NB4 (cell line): ENCODE measurements around the gene GBA3.

Experiments
- DNase-seq: peaks from one replicate; pipeline ENCODE4 v3.0.0; 2010; ENCODE audit warnings: low read depth
- H3K4me3 ChIP-seq: one replicate; pipeline ENCODE4 v1.5.1; 2011; ENCODE audit warnings: mild to moderate bottlenecking, low read depth, low read length, moderate library complexity
- MAX ChIP-seq: IDR thresholded peaks from 2 replicates; pipeline ENCODE4 v1.6.1; 2011; ENCODE audit warnings: low read depth, low read length
- MYC ChIP-seq: IDR thresholded peaks from 2 replicates; pipeline ENCODE4 v1.6.1; 2011; ENCODE audit warnings: low read depth, low read length
- POLR2A ChIP-seq: IDR thresholded peaks from 2 replicates; pipeline ENCODE4 v1.6.1; 2011; ENCODE audit warnings: mild to moderate bottlenecking; ENCODE audit not compliant: insufficient read length; ENCODE audit errors: extremely low read depth
- TF ChIP-seq, protein P1 (sequence below): IDR thresholded peaks from one replicate; pipeline ENCODE4 v1.5.1; 2012; ENCODE audit warnings: low read depth, low read length

The GBA3 gene

GRCh38 chr4:22814906-22815305, 122.2 kb downstream of the GBA3 start:
- DNase-seq = no peak
- TF ChIP-seq POLR2A (no peak), MAX (no peak)

GRCh38 chr4:22824091-22824490, 131.4 kb downstream of the GBA3 start:
- TF ChIP-seq MAX (no peak), MYC (no peak), POLR2A (no peak)
- TF ChIP-seq, protein P1, sequence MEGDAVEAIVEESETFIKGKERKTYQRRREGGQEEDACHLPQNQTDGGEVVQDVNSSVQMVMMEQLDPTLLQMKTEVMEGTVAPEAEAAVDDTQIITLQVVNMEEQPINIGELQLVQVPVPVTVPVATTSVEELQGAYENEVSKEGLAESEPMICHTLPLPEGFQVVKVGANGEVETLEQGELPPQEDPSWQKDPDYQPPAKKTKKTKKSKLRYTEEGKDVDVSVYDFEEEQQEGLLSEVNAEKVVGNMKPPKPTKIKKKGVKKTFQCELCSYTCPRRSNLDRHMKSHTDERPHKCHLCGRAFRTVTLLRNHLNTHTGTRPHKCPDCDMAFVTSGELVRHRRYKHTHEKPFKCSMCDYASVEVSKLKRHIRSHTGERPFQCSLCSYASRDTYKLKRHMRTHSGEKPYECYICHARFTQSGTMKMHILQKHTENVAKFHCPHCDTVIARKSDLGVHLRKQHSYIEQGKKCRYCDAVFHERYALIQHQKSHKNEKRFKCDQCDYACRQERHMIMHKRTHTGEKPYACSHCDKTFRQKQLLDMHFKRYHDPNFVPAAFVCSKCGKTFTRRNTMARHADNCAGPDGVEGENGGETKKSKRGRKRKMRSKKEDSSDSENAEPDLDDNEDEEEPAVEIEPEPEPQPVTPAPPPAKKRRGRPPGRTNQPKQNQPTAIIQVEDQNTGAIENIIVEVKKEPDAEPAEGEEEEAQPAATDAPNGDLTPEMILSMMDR = no peak

More at GRCh38 chr4:22814906-22815305, 122.2 kb downstream of the GBA3 start:
- no peak overlapping the region for H3K4me3 ChIP-seq

DNA sequence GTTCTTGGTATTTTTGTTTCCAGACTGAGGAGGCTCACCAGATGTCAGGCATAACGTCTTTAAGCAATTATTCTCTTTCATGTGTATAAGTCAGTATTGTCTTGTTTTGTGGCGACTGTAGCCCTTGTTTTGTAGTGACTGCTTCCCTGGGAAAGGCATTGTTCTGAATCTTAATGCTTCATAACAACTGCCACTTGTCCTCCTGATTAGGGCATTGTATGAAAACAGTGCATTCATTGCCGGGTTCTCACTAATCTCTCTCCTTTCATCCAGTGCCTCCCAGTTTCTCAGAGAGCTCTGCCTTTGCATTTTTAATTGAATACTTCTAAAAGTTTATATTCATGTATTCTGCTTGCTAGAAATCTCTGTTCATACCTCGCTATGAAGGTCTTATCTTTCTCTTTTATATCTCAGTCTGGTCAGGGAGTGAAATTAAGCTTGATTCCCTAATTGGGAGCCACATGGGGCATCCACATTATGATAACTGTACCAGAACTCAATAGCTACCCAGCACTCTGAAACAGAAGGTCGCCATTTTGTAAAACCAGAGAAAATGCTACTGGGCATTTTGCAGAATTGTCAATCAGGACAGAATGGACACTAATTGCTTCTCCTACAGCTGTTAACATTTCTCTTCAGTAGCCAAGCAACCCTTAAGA, 149.8 kb downstream of the GBA3 start:
- no peak overlapping the region for H3K4me3 ChIP-seq
- no peak for DNase-seq
- TF ChIP-seq MAX (no peak), POLR2A (no peak), MYC (no peak)
- TF ChIP-seq, protein P1 = no peak

More at GRCh38 chr4:22824091-22824490, 131.4 kb downstream of the GBA3 start:
- no peak for DNase-seq
- no peak overlapping the region for H3K4me3 ChIP-seq

DNA sequence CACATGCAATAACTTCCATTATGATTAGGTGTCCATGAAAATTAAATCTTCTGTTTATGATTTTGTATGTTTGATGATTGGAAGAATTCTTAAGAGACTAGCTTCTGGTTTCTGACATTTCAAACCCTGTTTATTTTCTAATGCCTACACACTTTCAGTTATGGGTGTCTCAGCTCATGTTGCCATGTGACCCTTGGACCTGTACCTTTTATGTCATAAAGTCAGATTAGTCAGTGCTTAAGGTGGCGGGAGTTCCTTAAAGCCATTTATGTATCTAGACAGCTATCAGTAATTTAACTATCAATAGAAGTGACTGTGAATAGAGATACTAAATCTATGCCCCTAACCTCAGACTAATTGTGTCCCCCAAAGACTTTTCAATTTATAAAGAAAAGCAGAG, 155.6 kb downstream of the GBA3 start:
- TF ChIP-seq POLR2A (no peak), MYC (no peak)
- TF ChIP-seq, protein P1 = no peak
- no peak overlapping the region for H3K4me3 ChIP-seq
- DNase-seq = no peak

GRCh38 chr4:22850055-22850454, 157.3 kb downstream of the GBA3 start:
- no peak overlapping the region for H3K4me3 ChIP-seq
- DNase-seq = no peak
- no peak for TF ChIP-seq MYC
- no peak for TF ChIP-seq POLR2A
- TF ChIP-seq MAX = no peak
- TF ChIP-seq, protein P1 = no peak

GRCh38 chr4:22850630-22851029, 157.9 kb downstream of the GBA3 start:
- no peak for DNase-seq
- no peak for TF ChIP-seq POLR2A
- TF ChIP-seq MAX = no peak
- TF ChIP-seq MYC = no peak
- TF ChIP-seq, protein P1 = no peak
- no peak overlapping the region for H3K4me3 ChIP-seq
